Neuronal stem cell (in vitro differentiated cells): Measurements from ENCODE around the gene STIM1.

Experiments used
- DNase-seq: peaks from one replicate; pipeline ENCODE4 v3.0.0-alpha.2; 2013; ENCODE audit warnings: low spot score
- H2AFZ ChIP-seq: one replicate; pipeline ENCODE4 v1.6.1; 2013; ENCODE audit warnings: mild to moderate bottlenecking, low read length, inconsistent platforms
- H2AK5ac ChIP-seq: 2 replicates; pipeline ENCODE4 v1.6.1; 2013; ENCODE audit warnings: low read depth, mild to moderate bottlenecking, inconsistent platforms, low read length, moderate library complexity, mixed read lengths
- H2BK120ac ChIP-seq: 2 replicates; pipeline ENCODE4 v1.6.1; 2013; ENCODE audit warnings: low read depth, mild to moderate bottlenecking, inconsistent platforms, low read length, moderate library complexity, mixed read lengths
- H2BK12ac ChIP-seq: one replicate; pipeline ENCODE4 v1.6.1; 2013; ENCODE audit warnings: low read length, inconsistent platforms
- H2BK15ac ChIP-seq: 2 replicates; pipeline ENCODE4 v1.6.1; 2013; ENCODE audit warnings: mild to moderate bottlenecking, low read length, inconsistent platforms, mixed read lengths
- H2BK5ac ChIP-seq: one replicate; pipeline ENCODE4 v1.6.1; 2013; ENCODE audit warnings: inconsistent platforms, mild to moderate bottlenecking, low read length, moderate library complexity
- H3K14ac ChIP-seq: one replicate; pipeline ENCODE4 v1.6.1; 2013; ENCODE audit warnings: low read length, inconsistent platforms
- H3K18ac ChIP-seq: 2 replicates; pipeline ENCODE4 v1.6.1; 2013; ENCODE audit warnings: low read length, inconsistent platforms
- H3K23ac ChIP-seq: 2 replicates; pipeline ENCODE4 v1.6.1; 2013; ENCODE audit warnings: low read depth, mild to moderate bottlenecking, mixed read lengths, low read length, inconsistent platforms; ENCODE audit not compliant: poor library complexity
- H3K27ac ChIP-seq: replicated peaks from 3 replicates; pipeline ENCODE4 v1.5.1; 2013; ENCODE audit warnings: low read length, inconsistent platforms
- H3K27me3 ChIP-seq, 3 experiments: 2 replicates each; pipeline ENCODE4 v1.6.1; 2013; ENCODE audit warnings: low read length in 3 of 3, mild to moderate bottlenecking in 2 of 3, inconsistent platforms in 1 of 3, low read depth in 1 of 3, mixed read lengths in 1 of 3, moderate library complexity in 1 of 3; ENCODE audit not compliant: control insufficient read depth in 3 of 3, insufficient read depth in 3 of 3
- H3K36me3 ChIP-seq, 2 donors: replicated peaks in 1 of 2; 2 replicates each; pipeline ENCODE4 v1.6.1; 2013; ENCODE audit warnings: low read length in 2 of 2; ENCODE audit not compliant: control insufficient read depth in 2 of 2, insufficient read depth in 2 of 2
- H3K4ac ChIP-seq: 2 replicates; pipeline ENCODE4 v1.6.1; 2013; ENCODE audit warnings: inconsistent platforms, mild to moderate bottlenecking, low read length, moderate library complexity
- H3K4me1 ChIP-seq, 2 donors: 1 replicate in 1 of 2; 2 replicates in 1 of 2; pipeline ENCODE4 v1.6.1; 2013; ENCODE audit warnings: low read length in 2 of 2, low read depth in 1 of 2; ENCODE audit not compliant: control insufficient read depth in 2 of 2, insufficient read depth in 1 of 2
- H3K4me2 ChIP-seq: one replicate; pipeline ENCODE4 v1.6.1; 2013; ENCODE audit warnings: mild to moderate bottlenecking, low read length, inconsistent platforms; ENCODE audit not compliant: insufficient read depth, poor library complexity, severe bottlenecking
- H3K4me3 ChIP-seq, 2 donors: 2 replicates each; pipeline ENCODE4 v1.5.1; 2013; ENCODE audit warnings: low read length in 2 of 2, mild to moderate bottlenecking in 2 of 2, inconsistent platforms in 1 of 2, moderate library complexity in 1 of 2
- H3K79me1 ChIP-seq: one replicate; pipeline ENCODE4 v1.6.1; 2013; ENCODE audit warnings: low read depth, mild to moderate bottlenecking, inconsistent platforms, low read length, moderate library complexity
- H3K9ac ChIP-seq: one replicate; pipeline ENCODE4 v1.6.1; 2013; ENCODE audit warnings: mild to moderate bottlenecking, low read depth, low read length, inconsistent platforms; ENCODE audit not compliant: poor library complexity
- H3K9me3 ChIP-seq, 2 donors: replicated peaks in 1 of 2; 2 replicates each; pipeline versions ENCODE3 to v1.6.1; 2013; ENCODE audit warnings: low read length in 2 of 2, mild to moderate bottlenecking in 2 of 2, inconsistent platforms in 1 of 2, low read depth in 1 of 2, mixed read lengths in 1 of 2, moderate library complexity in 1 of 2; ENCODE audit not compliant: control insufficient read depth in 2 of 2, insufficient read depth in 1 of 2
- H4K8ac ChIP-seq: one replicate; pipeline ENCODE4 v1.6.1; 2013; ENCODE audit warnings: low read depth, mild to moderate bottlenecking, inconsistent platforms, low read length, moderate library complexity
- H4K91ac ChIP-seq: one replicate; pipeline ENCODE4 v1.6.1; 2013; ENCODE audit warnings: low read length, low read depth, mild to moderate bottlenecking, inconsistent platforms; ENCODE audit not compliant: poor library complexity
- WGBS, 2 donors: extraction: QIAGEN DNeasy Blood & Tissue Kit; methylation state at CpG; one replicate each; pipeline ENCODE4 v1.1.7; 2013; ENCODE audit warnings: missing lambda C conversion rate in 2 of 2, mixed read lengths in 1 of 2; ENCODE audit not compliant: insufficient read length in 2 of 2, insufficient replicate concordance in 1 of 2; ENCODE audit errors: extremely low coverage in 2 of 2; 5-methylcytosine and 5-hydroxymethylcytosine counted together

The STIM1 gene

GRCh38 chr11:4025248-4025966 is 169.9 kb downstream of the STIM1 start:
- H3K27me3 ChIP-seq, result no peaks in the 10 kb centered on the region
- no peak overlapping the region for H2AK5ac ChIP-seq
- H2AFZ ChIP-seq, result no peak overlapping the region
- H3K4me3 ChIP-seq, result no peak overlapping the region
- no peak overlapping the region for H4K8ac ChIP-seq
- H3K4me2 ChIP-seq, result no peak overlapping the region
- no peak overlapping the region for H4K91ac ChIP-seq
- no peak overlapping the region for H3K9ac ChIP-seq
- peaks cover 0 to 8% of the 10 kb centered on the region in 2 donors for H3K9me3 ChIP-seq
- no peak for DNase-seq
- H3K14ac ChIP-seq, result no peak overlapping the region
- no CpG with 5 or more reads among the region's 3 CpGs for WGBS, 2 donors
- no peak overlapping the region for H2BK120ac ChIP-seq
- H3K36me3 ChIP-seq, result no peaks in the 10 kb centered on the region
- no peak overlapping the region for H2BK12ac ChIP-seq
- no peak overlapping the region for H3K27ac ChIP-seq
- H3K18ac ChIP-seq, result no peak overlapping the region
- no peak overlapping the region for H3K4ac ChIP-seq
- no peak overlapping the region for H3K23ac ChIP-seq
- no peak overlapping the region for H2BK15ac ChIP-seq
- H3K4me1 ChIP-seq, result no peaks in the 10 kb centered on the region
- no peaks in the 10 kb centered on the region for H3K79me1 ChIP-seq
- no peak overlapping the region for H2BK5ac ChIP-seq

- H3K4me1 ChIP-seq, result no peaks in the 10 kb centered on the region
- H3K18ac ChIP-seq, result no peak overlapping the region
- H4K91ac ChIP-seq, result no peak overlapping the region
- no peaks in the 10 kb centered on the region for H3K36me3 ChIP-seq
- no peak for DNase-seq
- H3K4ac ChIP-seq, result no peak overlapping the region
- no peak overlapping the region for H2BK5ac ChIP-seq
- H3K79me1 ChIP-seq, result no peaks in the 10 kb centered on the region
- no peaks in the 10 kb centered on the region for H3K27me3 ChIP-seq
- no peak overlapping the region for H3K23ac ChIP-seq
- no peak overlapping the region for H3K9ac ChIP-seq
- H3K4me2 ChIP-seq, result no peak overlapping the region
- no peak overlapping the region for H2BK15ac ChIP-seq
- no peak overlapping the region for H2AFZ ChIP-seq
- H3K9me3 ChIP-seq, result peaks cover 0 to 8% of the 10 kb centered on the region in 2 donors
- H3K14ac ChIP-seq, result no peak overlapping the region
- H2AK5ac ChIP-seq, result no peak overlapping the region
- no peak overlapping the region for H2BK12ac ChIP-seq
- no peak overlapping the region for H2BK120ac ChIP-seq
- no peak overlapping the region for H4K8ac ChIP-seq
- no peak overlapping the region for H3K27ac ChIP-seq
- no CpG with 5 or more reads among the region's 2 CpGs for WGBS, 2 donors
- no peak overlapping the region for H3K4me3 ChIP-seq
These were observed 170.5 kb downstream of the STIM1 start for GRCh38 chr11:4025967-4026324.

- no peak overlapping the region for H2AFZ ChIP-seq
- no peak overlapping the region for H2BK5ac ChIP-seq
- H4K91ac ChIP-seq, result no peak overlapping the region
- H3K27me3 ChIP-seq, result no peaks in the 10 kb centered on the region
- H3K9me3 ChIP-seq, result peaks cover 0 to 8% of the 10 kb centered on the region in 2 donors
- no peak overlapping the region for H2BK15ac ChIP-seq
- no peak overlapping the region for H2AK5ac ChIP-seq
- no peak overlapping the region for H3K18ac ChIP-seq
- H3K14ac ChIP-seq, result no peak overlapping the region
- no peak overlapping the region for H2BK12ac ChIP-seq
- no peak overlapping the region for H3K4me2 ChIP-seq
- no peak overlapping the region for H3K23ac ChIP-seq
- H3K36me3 ChIP-seq, result no peaks in the 10 kb centered on the region
- WGBS, 2 donors, result no CpG with 5 or more reads among the region's 1 CpG
- no peaks in the 10 kb centered on the region for H3K4me1 ChIP-seq
- H4K8ac ChIP-seq, result no peak overlapping the region
- no peak for DNase-seq
- no peaks in the 10 kb centered on the region for H3K79me1 ChIP-seq
- no peak overlapping the region for H3K4ac ChIP-seq
- no peak overlapping the region for H2BK120ac ChIP-seq
- no peak overlapping the region for H3K27ac ChIP-seq
- H3K9ac ChIP-seq, result no peak overlapping the region
- H3K4me3 ChIP-seq, result no peak overlapping the region
These were observed 170.9 kb downstream of the STIM1 start for GRCh38 chr11:4026389-4026788.

GRCh38 chr11:4027746-4028145 is 172.3 kb downstream of the STIM1 start:
- no peak overlapping the region for H2AK5ac ChIP-seq
- no peak overlapping the region for H4K8ac ChIP-seq
- no peaks in the 10 kb centered on the region for H3K27me3 ChIP-seq
- no peak overlapping the region for H2AFZ ChIP-seq
- no peaks in the 10 kb centered on the region for H3K4me1 ChIP-seq
- H3K27ac ChIP-seq, result no peak overlapping the region
- H3K4me3 ChIP-seq, result no peak overlapping the region
- H2BK12ac ChIP-seq, result no peak overlapping the region
- H2BK120ac ChIP-seq, result no peak overlapping the region
- peaks cover 0 to 8% of the 10 kb centered on the region in 2 donors for H3K9me3 ChIP-seq
- no peak overlapping the region for H3K4me2 ChIP-seq
- WGBS, 2 donors, result no CpG with 5 or more reads among the region's 1 CpG
- no peak overlapping the region for H3K18ac ChIP-seq
- H3K23ac ChIP-seq, result no peak overlapping the region
- H3K4ac ChIP-seq, result no peak overlapping the region
- H3K9ac ChIP-seq, result no peak overlapping the region
- no peak overlapping the region for H2BK5ac ChIP-seq
- DNase-seq, result no peak
- no peak overlapping the region for H3K14ac ChIP-seq
- no peaks in the 10 kb centered on the region for H3K36me3 ChIP-seq
- no peak overlapping the region for H2BK15ac ChIP-seq
- no peak overlapping the region for H4K91ac ChIP-seq
- no peaks in the 10 kb centered on the region for H3K79me1 ChIP-seq
